OCI-M2 (cell line): ENCODE results near the gene CDH4.

Experiments
- DNase-seq: peaks from one replicate; lab custom pipeline; 2025; ENCODE audit not compliant: unreplicated experiment; lab: John Stamatoyannopoulos, UW

Gene CDH4

DNA sequence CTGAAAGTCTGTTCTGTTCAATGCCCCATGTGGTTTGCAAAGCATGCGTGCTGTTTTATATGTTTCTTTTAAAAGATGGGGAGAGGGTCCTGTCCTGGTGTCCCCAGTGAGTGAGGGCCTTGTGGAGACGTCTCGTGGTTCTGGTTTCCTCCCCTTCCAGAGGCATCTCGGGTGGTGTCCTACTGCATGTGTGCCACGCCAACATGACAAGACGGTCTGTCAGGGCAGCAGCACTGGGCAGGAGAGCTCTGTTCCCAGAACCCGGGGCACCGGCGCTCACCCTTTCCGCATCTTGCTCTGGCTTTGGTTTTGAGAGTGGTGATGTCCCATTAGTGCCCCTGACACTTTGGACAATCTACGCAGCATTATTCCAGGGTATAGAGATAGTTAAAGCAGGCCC is 275.6 kb downstream of the CDH4 start:
- no peak for DNase-seq

GRCh38 chr20:61528591-61528990 is 276.5 kb downstream of the CDH4 start:
- no peak for DNase-seq

GRCh38 chr20:61529354-61529753 is 277.3 kb downstream of the CDH4 start:
- DNase-seq: no peak

- no peak for DNase-seq
Observed at GRCh38 chr20:61531553-61532345, 279.7 kb downstream of the CDH4 start.

- DNase-seq: no peak
Observed at GRCh38 chr20:61532736-61533135, 280.7 kb downstream of the CDH4 start.

DNA sequence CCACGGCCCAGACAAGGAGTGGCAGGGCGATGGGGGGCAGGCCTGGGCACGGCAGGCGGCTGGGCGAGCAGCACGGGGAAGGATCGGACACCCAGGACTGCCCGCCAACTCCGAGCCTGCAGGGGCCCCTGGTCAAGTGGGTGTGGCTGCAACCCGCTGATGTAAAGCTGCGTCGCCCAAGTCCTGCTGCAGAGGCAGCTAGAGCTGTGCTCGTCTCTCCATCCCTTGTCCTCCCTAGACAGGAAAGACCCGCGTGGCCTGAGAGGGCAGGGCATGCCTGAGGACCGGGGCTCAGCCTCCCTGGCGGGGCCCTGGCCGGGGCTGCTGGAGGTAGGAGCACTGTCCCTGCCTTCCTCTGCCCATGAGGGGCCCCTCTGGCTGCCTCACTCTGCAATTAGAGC is 281.2 kb downstream of the CDH4 start:
- no peak for DNase-seq

GRCh38 chr20:61534346-61534745 is 282.3 kb downstream of the CDH4 start:
- no peak for DNase-seq

DNA sequence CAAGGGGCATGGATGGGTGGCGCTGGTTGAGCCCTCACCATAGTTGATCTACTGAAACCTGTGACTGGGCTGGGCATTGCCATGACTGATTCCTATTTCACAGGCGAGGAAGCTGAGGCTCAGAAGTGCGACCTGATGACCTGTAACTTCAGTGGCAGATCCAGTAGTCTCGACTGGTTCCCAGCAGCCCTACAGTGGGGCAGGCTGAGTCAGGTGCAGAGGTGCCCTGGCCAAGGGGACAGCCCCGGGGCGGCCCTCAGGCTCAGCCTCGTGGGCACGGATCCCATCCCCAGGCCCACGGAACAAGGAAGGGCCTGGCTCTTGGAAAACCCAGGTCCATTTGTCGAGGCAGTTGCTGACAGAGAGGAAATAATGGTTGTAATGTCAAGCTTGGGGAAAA is 283.0 kb downstream of the CDH4 start:
- DNase-seq: no peak

DNA sequence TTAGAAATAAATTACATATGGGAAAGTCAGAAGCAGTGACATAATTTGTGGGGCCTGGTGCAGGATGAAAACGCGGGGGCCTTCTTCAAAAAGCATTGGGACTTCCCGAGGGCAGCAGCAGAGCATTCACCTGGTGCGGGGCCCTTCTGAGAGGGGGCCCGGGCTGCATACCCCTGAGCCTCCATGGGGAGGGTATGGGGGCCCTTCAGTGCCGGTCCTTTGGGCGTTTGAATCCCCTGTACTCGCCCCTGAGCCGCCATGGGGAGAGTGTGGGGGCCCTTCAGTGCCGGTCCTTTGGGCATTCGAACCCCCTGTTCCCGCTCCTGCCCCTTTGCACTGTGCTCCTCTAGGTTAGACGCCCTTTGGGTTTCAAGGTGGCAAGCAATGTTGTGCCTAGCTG is 283.5 kb downstream of the CDH4 start:
- no peak for DNase-seq

DNA sequence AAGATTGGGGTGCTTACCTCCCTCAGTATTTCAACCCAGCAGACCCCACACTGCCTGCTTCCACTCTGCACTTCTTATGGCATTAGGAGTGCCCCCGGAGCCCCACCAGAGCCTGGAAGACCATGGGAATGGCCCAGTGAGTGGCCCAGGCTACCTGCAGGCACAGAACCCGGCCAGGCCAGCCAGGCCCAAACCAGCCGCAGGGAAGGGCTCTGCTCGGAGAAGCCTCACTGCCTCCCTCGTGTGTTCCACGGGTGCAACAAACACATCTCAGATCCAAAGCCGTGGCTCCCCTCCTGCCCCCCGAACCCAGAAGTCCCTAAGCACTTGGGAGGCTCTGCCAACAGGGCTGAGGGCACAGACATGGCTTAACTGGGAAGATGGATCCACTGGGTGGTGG is 283.9 kb downstream of the CDH4 start:
- no peak for DNase-seq

- DNase-seq: no peak
Observed at GRCh38 chr20:61536671-61537070, 284.6 kb downstream of the CDH4 start.

- DNase-seq: no peak
Observed at GRCh38 chr20:61537239-61538182, 285.4 kb downstream of the CDH4 start.

DNA sequence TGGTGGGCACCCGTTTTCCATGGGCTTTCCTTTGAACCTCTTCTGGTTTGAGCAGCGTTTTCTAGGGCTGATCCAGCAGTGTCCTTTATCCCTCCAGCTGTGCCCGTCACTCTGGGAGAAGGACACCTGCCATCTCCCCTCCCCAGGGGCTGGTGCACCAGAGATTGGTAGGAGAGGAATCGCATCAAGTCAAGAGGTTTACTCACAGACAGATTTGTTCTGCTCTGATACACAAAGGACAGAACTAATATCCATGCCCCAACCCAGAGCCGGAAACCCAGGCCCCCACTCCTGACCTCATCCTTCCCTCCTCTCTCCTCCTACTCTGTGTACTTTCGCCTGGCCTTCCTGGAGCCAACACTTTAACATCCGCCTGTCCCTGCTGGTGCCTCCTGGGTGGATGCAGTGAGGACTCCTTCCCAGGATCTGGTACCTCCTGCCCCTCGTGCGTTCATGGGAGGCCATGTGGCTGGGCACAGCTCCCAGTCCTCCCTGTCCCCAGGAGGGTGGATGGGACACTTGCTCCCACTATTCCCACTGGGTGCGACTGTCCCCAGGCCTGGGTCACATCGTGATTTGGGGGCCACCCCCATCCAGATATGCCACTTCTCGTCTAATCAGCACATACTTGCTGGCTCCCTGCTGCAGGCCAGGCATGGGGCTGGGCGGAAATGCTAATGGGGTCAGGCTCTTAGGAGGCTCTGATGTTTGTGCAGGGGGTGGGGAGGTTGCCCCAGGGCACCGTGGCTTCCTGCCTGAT is 286.3 kb downstream of the CDH4 start:
- DNase-seq: no peak

DNA sequence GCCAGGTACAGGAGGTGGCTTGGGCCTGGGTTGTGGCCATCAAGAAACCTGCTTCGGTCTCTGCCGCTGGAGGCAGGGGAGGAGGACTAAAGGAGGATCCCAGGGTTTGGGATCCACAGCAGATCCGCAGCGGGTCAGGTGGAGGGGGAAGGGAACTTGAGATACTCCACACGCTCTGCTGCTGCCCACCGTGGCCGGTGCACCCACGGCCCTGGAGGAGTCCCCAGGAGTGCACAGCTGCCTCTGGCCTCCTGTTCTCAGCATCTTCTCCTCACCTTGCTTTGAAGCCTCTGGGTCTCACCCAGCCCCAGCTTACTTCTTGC is 286.8 kb downstream of the CDH4 start:
- no peak for DNase-seq

DNA sequence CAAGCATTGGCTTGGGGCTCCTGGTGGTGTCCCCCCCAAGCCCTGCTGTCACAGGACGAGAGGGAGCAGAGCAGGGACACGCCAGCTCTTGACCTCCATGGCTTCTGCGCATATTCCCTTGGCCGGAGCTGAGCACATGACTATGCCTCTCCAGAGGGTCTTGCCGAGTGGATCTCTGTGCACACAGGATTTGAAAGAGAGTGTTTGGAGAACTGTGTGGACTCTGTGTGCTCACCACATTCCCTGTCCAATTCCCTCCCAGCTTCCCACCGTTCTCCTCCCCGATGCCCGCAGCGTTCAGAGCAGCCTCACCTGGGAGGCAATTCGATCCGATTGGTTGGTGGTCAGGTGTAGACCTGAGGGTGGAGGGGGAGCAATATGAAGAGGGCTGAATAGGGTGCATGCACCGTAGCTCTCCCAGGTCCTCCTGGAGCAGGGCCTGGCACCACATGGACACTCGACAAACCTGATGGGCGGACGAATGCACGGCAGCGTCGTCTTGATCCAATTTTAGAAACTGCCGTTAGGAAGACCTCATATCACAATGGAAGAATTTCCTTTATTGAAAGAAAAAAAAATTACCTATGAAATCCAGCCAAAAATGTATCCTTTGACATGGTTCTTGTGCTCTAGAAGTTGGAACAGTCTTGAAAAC is 287.8 kb downstream of the CDH4 start:
- DNase-seq: no peak

GRCh38 chr20:61541537-61541936 is 289.5 kb downstream of the CDH4 start:
- no peak for DNase-seq

DNA sequence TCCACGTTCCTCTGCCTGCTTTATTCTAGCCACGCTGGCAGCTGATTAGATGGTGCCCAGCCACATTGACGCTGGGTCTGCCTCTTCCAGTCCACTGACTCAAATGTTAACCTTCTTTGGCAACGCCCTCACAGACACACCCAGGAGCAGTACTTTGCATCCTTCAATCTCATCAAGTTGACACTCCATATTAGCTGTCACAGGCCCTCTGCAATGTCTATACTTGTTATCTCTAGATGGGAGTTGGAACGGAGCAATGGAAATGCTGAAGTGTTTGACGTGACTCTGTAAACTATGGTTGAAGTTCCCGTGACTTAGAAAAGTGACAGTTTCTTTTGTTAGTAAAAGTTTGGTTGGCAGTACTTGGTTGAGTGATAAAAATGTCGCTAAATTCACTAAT is 291.0 kb downstream of the CDH4 start:
- no peak for DNase-seq

DNA sequence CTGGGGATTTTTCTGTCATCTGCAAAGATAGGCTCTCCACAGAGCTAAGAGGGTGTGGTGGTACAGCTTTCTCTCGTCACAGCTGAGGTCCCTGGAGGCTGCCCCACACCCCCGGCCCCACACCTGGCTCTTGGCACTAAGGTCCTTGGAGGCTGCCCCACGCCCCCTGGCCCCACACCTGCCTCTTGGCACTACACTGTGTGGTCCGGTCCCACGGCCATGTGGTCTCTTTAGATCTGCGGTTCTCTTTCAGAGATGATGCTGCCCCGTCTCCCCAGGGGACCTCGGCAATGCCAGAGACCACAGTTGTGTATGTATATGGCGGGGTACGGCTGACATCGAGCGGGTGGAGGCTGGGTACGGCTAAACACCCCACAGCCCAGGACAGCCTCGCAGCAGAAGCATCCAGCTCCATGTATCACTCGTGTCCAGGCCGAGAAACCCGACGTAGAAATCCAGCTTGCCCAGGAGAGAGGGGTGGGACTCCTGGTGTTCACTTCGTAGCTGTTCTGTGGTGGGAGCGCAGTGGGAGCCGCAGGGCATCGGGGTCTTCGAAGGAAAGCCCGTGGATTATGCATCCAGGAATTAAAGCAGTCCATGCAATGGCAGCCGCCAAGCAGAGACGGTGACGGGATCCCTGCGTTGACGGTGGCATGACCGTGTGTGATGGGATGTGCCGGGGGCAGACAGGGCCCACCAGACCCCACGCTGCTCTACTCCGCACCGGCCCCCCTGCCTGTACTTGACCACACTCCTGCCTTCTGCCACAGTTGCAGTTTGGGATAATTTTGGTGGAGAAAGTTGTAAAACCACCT is 292.1 kb downstream of the CDH4 start:
- DNase-seq: no peak

GRCh38 chr20:61544910-61545889 is 293.1 kb downstream of the CDH4 start:
- DNase-seq: no peak
